GM18870 (cell line): Measurements from ENCODE around the gene SF3B4.
"Not testable (repeated sequence)": the region's sequence is repeated elsewhere in the genome, so short reads cannot be mapped to it uniquely, and the experiment has no call there.

Source experiments
- ATAC-seq: cut with Tn5 transposase; IDR thresholded peaks from one replicate; pipeline ENCODE4 v1.9.1; 2021; ENCODE audit warnings: moderate library complexity; ENCODE audit not compliant: unreplicated experiment

SF3B4 gene, protein sequence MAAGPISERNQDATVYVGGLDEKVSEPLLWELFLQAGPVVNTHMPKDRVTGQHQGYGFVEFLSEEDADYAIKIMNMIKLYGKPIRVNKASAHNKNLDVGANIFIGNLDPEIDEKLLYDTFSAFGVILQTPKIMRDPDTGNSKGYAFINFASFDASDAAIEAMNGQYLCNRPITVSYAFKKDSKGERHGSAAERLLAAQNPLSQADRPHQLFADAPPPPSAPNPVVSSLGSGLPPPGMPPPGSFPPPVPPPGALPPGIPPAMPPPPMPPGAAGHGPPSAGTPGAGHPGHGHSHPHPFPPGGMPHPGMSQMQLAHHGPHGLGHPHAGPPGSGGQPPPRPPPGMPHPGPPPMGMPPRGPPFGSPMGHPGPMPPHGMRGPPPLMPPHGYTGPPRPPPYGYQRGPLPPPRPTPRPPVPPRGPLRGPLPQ

DNA sequence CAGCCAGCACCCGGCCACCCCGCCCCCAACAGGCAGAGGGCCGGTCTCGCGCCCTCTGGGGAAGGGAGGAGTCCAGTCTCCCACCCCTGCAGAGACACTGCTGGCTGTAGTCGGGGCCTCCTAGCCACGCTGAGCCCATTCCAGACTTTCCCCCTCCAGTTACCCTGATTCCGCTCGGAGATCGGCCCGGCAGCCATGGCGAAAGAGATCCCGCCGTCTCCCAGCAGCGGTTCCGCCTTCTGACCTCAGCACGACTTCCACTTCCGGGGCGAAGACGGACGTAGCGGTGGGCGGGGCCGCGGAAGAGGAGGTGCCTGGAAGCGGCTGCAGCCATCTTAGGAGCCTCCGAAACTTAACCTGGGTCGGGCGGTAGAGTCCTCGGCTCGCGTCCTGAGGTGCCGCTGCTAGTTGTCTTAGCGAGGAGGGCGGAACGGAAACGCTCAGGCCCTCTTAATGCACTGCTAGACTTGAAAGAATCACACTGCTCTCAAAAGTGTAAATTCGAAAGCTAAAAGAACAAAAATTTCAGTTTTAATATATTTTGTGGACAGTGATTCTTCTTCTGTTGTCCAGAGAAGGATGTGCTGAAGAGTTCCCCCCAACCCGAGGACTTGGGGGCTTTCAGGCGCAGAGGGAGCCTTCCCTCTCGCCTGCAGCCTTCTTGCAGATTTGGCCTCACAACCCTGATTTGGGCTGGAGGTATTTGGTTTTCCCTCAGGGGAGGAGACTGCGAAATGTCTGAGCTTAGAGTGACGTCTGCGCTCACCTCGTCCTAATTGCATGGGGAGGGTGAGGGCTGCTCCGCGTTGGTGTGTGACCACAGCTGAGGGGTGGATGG, at the start of gene SF3B4:
Gene SF3B4 (minus strand): TSS at position 241 of the 838 bp plus-strand sequence. CDS start 44 bp downstream, at position 197.
- ATAC-seq, result peak; percentile 70

DNA sequence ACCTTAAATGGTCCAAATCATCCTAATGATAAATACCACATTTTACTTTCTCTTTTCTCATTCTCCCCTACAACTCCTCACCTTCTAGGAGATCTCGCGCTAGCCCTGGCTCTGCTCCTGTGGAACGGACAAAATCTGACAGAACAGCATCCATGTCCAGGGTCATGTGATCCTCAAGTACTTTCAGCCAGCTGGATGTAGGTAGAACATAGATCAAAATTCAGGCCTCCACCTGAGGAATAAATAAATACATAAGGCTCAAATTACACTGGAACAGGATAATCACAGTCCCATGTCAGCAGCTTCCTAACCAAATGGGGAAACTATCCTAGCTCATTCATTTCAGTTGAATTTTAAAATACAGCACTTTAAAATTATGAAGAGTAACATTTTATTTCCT, 49.7 kb upstream of the SF3B4 start:
- ATAC-seq, result no peak

GRCh38 chr1:149972547-149972946, 44.9 kb upstream of the SF3B4 start:
- ATAC-seq, result no peak

DNA sequence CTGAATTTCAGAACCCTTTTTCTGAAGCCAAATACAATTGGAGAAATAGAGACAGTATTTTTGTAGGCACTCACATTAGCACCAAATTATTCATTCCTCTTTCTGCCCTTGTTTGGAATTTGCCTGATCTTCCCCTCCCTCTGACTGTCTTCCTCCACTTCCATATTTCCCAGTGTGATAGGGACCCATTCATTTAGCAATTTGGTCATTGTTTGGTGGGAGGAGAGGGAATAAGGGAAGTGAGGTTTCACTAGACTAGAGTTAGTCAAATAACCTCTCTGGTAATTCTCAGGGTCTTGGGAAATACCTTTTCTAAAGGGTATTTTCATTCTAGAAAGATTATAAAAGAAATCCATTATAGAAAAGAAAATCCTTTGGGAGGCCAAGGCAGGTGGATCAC, 40.0 kb upstream of the SF3B4 start:
- no peak for ATAC-seq

GRCh38 chr1:149967041-149967440, 39.4 kb upstream of the SF3B4 start:
- ATAC-seq, result no peak

GRCh38 chr1:149966405-149966804, 38.8 kb upstream of the SF3B4 start:
- ATAC-seq, result no peak

DNA sequence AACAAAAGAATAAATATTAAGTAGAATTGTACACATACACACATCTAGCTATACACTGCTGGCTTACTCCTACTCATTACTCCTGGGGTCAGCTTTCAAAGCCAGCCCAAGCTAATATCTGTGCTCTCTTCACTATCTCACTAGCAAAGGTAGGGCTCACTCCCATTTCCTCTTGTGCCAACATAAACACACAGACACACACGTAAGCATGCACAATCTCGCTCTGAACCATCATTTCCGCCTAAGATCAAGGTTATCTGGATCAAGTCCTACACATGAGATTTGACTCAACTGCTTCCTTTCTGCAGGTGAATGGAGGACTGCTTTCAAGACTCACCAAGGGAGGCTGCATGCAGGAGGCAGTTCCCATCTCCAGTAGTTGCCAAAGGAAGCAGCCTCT, 37.8 kb upstream of the SF3B4 start:
- no peak for ATAC-seq

GRCh38 chr1:149963358-149963757, 35.8 kb upstream of the SF3B4 start:
- ATAC-seq, result no peak

DNA sequence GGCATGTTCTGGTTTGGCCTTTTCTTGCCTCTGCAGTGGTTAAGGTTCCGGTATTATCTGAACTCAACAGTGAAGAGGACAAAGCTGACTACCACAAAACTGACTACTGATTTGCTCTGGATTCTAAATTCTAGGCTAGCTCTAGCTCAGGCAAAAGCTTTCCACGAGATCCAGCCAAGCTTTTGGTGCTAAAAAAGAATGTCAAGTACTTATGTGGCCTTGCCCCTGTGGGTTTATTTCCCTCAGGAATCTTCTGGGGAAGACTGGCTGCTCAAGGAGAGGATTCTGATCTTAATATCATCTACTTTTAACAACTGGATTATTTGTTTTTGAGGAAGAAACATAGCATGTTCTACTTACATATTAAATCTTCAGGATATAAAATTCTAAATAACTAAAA, 35.1 kb upstream of the SF3B4 start:
- ATAC-seq, result no peak

- ATAC-seq, result peak; percentile 52
Observed at GRCh38 chr1:149962039-149962647, 34.5 kb upstream of the SF3B4 start.

- ATAC-seq, result not testable (repeated sequence)
Observed at GRCh38 chr1:149957548-149957947, 29.9 kb upstream of the SF3B4 start.

DNA sequence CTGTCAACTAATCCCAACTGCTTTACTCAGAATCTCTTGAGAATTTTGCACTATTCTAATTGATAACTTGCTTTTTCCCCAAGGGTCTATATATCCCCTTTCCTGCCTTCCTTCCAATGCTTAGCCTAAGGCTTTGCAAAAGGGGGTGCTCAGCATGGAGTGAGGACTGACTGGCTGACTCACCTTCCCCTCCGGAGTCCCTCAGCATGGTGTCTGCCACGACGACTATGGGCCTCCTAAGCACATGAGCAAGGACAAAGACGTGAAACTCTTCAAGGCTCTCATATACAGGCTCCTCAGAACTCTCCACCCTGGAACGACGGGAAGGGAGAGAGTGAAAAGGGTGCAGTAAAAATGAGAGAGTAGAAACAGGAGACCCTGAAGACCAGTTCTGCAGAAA, 22.3 kb upstream of the SF3B4 start:
- no peak for ATAC-seq

DNA sequence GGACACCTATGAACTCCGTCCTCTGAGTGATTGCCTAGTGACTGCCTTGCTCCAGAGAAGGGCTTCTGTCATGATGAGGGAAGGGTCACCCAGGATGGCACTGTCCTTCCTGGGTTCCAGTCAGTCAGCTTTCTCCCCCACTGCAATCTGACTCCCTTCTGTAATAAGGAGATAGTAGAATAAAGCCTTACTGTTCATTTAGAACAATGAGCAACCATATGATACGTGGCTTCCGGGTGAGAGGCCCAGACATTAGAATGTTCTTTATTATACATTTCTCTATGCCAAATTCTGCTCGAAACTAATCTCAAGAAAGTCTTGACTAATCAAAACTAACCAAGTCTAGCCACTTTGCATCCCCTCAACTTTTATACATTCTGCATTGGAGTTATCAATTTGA, 17.6 kb upstream of the SF3B4 start:
- no peak for ATAC-seq

GRCh38 chr1:149942885-149943284, 15.3 kb upstream of the SF3B4 start:
- ATAC-seq, result no peak

DNA sequence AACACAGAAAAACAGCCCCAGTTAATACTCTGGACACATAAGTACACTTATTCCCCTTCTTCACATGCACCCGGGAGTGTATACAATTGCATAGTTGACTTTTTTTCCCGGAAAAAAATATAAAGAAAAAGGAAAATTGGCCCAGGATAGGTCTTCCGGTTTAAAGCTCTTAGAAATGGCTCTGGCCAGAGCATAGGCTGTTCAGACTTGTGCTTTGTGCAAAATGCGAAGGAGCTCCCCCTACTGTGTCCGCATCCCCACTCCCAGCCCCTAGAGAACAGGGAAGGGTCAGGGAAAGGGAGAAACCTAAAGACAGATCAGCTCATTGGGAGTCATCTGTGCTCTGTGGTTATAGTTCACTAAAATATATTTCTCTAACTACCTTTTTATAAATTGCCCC, 14.6 kb upstream of the SF3B4 start:
- ATAC-seq, result no peak

DNA sequence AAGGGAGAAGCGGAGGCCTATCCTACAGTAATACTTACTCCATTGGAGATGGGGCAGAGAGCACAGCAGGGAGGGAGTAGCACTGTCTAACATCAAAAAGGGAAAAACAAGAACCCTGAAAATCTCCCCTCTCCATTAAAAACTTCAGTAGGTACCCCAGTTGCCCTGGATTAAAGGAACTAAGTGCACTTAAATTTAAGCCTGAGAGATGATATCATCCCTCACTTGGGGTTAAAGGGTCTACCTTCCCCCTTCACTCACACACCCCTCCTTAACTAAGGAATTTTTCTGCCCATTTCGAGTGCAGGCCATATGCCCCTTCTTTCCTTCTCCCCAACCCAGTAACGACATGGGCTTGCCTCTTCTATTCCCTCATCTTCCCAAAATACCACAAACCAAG, 12.8 kb upstream of the SF3B4 start:
- ATAC-seq, result no peak

DNA sequence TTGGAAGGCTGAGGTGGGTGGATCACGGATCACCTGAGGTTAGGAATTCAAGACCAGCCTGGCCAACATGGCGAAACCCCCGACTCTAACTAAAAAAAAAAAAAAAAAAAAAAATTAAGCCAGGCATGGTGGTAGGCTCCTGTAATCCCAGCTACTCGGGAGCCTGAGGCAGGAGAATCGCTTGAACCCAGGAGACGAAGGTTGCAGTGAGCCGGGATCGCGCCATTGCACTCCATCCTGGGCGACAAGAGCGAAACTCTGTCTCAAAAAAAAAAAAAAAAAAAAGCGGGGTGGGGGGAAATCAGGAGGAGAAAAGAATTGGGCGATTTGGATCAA, 11.0 kb upstream of the SF3B4 start:
- ATAC-seq, result not testable (repeated sequence)

GRCh38 chr1:149937759-149938158, 10.2 kb upstream of the SF3B4 start:
- ATAC-seq, result no peak

DNA sequence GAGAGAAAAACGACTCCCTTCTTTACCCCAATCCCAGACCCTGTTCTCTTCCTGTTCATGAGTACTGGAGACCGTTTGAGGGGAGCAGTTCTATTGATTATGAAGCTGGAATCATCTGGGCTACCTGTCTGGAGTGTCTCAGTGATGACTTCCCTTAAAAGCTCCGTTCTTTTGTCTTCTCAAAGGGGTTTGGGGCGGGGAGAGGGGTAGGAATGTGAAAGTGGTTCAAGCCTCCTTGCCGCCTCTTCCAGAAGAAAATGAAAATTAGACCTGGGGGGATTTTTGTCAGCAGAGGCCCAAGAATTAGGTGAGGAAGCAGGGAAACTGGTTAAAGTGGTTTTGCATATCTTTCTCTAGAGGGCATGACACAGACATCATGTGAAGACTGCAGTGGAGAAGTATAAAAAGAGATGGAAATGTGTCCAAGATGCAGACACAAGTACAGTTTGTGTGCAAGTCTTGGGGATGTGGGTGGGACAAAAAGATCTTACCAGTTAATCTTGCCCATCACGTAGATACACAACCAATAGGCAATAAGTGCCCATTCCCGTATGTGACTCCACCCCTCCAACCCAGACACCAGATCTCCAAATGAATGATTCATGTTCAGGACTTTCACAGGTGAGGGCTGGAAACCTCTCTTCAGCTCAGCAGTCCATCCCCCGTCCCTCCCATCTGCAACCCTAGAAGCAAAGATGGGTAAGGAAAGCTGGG, 9.5 kb upstream of the SF3B4 start:
- ATAC-seq, result no peak

GRCh38 chr1:149936170-149936991, 8.8 kb upstream of the SF3B4 start, which contains the start of gene MTMR11:
Gene MTMR11, minus strand, starts transcription at chr1:149936879. Its CDS starts 232 bp downstream, at chr1:149936647.
- ATAC-seq, result no peak
